Skeletal muscle satellite cell (primary cell): ENCODE data around the gene OR5AK2. TPM values are rescaled to one million over a fixed set of nuclear protein-coding genes. Genes with fewer than 3 reads are reported as not detected.
"Not testable (repeated sequence)": the region's sequence is repeated elsewhere in the genome, so short reads cannot be mapped to it uniquely, and the experiment has no call there.

Source experiments
- H3K27me3 ChIP-seq: 2 replicates; pipeline ENCODE4 v1.7.0; 2013; ENCODE audit warnings: low read length; ENCODE audit not compliant: control insufficient read depth, insufficient read depth
- H3K36me3 ChIP-seq: 2 replicates; pipeline ENCODE4 v1.7.0; 2013; ENCODE audit warnings: mild to moderate bottlenecking, control low read depth, low read length; ENCODE audit not compliant: insufficient read depth
- H3K4me1 ChIP-seq: 2 replicates; pipeline ENCODE4 v1.7.0; 2013; ENCODE audit warnings: low read length; ENCODE audit not compliant: control insufficient read depth, insufficient read depth
- H3K4me2 ChIP-seq: 2 replicates; pipeline ENCODE4 v1.7.0; 2013; ENCODE audit warnings: mild to moderate bottlenecking, low read length
- H3K4me3 ChIP-seq: 2 replicates; pipeline ENCODE4 v1.7.0; 2013; ENCODE audit warnings: low read length
- H3K9ac ChIP-seq: 2 replicates; pipeline ENCODE4 v1.7.0; 2013; ENCODE audit warnings: mild to moderate bottlenecking, low read depth, low read length, moderate library complexity
- H3K9me3 ChIP-seq: replicated peaks from 2 replicates; pipeline ENCODE4 v1.7.0; 2013; ENCODE audit warnings: mild to moderate bottlenecking, control low read depth, low read length
- total RNA-seq: library from RNA; depleted of rRNA; stranded (reverse); fragments of >200 nt; gene quantifications from 2 replicates; pipeline ENCODE4 v1.2.3, GENCODE V29; 2012; rRNA removed

Gene OR5AK2
- total RNA-seq, result not detected in 2 replicates

GRCh38 chr11:56988614-56989013 is at the start of gene OR5AK2:
OR5AK2 (plus strand) TSS chr11:56988914; CDS start chr11:56988914, 0 bp downstream.
- H3K27me3 ChIP-seq, result no peaks in the 10 kb centered on the region
- no peaks in the 10 kb centered on the region for H3K36me3 ChIP-seq
- H3K9ac ChIP-seq, result no peak within 1 kb of the TSS
- no peaks in the 10 kb centered on the region for H3K9me3 ChIP-seq
- H3K4me2 ChIP-seq, result no peak within 1 kb of the TSS
- no peak within 1 kb of the TSS for H3K4me3 ChIP-seq
- H3K4me1 ChIP-seq, result no peaks in the 10 kb centered on the region

- not testable (repeated sequence) for H3K4me3 ChIP-seq
Observed at GRCh38 chr11:56945526-56945925, 43.2 kb upstream of the OR5AK2 start.

GRCh38 chr11:56948991-56949515 is 39.7 kb upstream of the OR5AK2 start:
- no peak overlapping the region for H3K4me3 ChIP-seq
- H3K9me3 ChIP-seq, result no peaks in the 10 kb centered on the region
- no peaks in the 10 kb centered on the region for H3K27me3 ChIP-seq
- H3K9ac ChIP-seq, result no peak overlapping the region
- H3K4me1 ChIP-seq, result no peaks in the 10 kb centered on the region
- H3K36me3 ChIP-seq, result no peaks in the 10 kb centered on the region
- H3K4me2 ChIP-seq, result no peak overlapping the region

More at GRCh38 chr11:56945526-56945925, 43.2 kb upstream of the OR5AK2 start:
- H3K36me3 ChIP-seq, H3K27me3 ChIP-seq, H3K9me3 ChIP-seq, H3K9ac ChIP-seq, H3K4me1 ChIP-seq, H3K4me2 ChIP-seq: not testable (repeated sequence)

- no peaks in the 10 kb centered on the region for H3K27me3 ChIP-seq
- H3K36me3 ChIP-seq, result no peaks in the 10 kb centered on the region
- H3K4me1 ChIP-seq, result no peaks in the 10 kb centered on the region
- H3K4me2 ChIP-seq, result no peak overlapping the region
- H3K9me3 ChIP-seq, result no peaks in the 10 kb centered on the region
- no peak overlapping the region for H3K4me3 ChIP-seq
- H3K9ac ChIP-seq, result no peak overlapping the region
Observed at GRCh38 chr11:56950510-56950909, 38.2 kb upstream of the OR5AK2 start.

- H3K4me3 ChIP-seq, H3K4me2 ChIP-seq, H3K9ac ChIP-seq, H3K9me3 ChIP-seq, H3K36me3 ChIP-seq, H3K4me1 ChIP-seq, H3K27me3 ChIP-seq: not testable (repeated sequence)
Observed at GRCh38 chr11:56953907-56954306, 34.8 kb upstream of the OR5AK2 start.

GRCh38 chr11:56961609-56962008 is 27.1 kb upstream of the OR5AK2 start:
- H3K4me2 ChIP-seq, result no peak overlapping the region
- H3K9ac ChIP-seq, result no peak overlapping the region
- H3K4me3 ChIP-seq, result no peak overlapping the region
- H3K9me3 ChIP-seq, result no peaks in the 10 kb centered on the region
- no peaks in the 10 kb centered on the region for H3K4me1 ChIP-seq
- H3K27me3 ChIP-seq, result no peaks in the 10 kb centered on the region
- H3K36me3 ChIP-seq, result no peaks in the 10 kb centered on the region

GRCh38 chr11:56967726-56968125 is 21.0 kb upstream of the OR5AK2 start:
- Histone ChIP-seq H3K9me3 (no peaks in the 10 kb centered on the region), H3K36me3 (no peaks in the 10 kb centered on the region), H3K9ac (no peak overlapping the region), H3K4me1 (no peaks in the 10 kb centered on the region), H3K4me3 (no peak overlapping the region), H3K4me2 (no peak overlapping the region), H3K27me3 (no peaks in the 10 kb centered on the region)

- Histone ChIP-seq H3K9me3 (no peaks in the 10 kb centered on the region), H3K4me1 (no peaks in the 10 kb centered on the region), H3K9ac (no peak overlapping the region)
Observed at GRCh38 chr11:56968524-56968923, 20.2 kb upstream of the OR5AK2 start.

GRCh38 chr11:56977314-56977713 is 11.4 kb upstream of the OR5AK2 start:
- Histone ChIP-seq H3K4me2 (no peak overlapping the region), H3K27me3 (peaks cover 4% of the 10 kb centered on the region), H3K36me3 (no peaks in the 10 kb centered on the region), H3K4me1 (no peaks in the 10 kb centered on the region), H3K9me3 (no peaks in the 10 kb centered on the region), H3K4me3 (no peak overlapping the region), H3K9ac (no peak overlapping the region)

More at GRCh38 chr11:56968524-56968923, 20.2 kb upstream of the OR5AK2 start:
- H3K4me3 ChIP-seq, result no peak overlapping the region
- H3K27me3 ChIP-seq, result no peaks in the 10 kb centered on the region
- no peak overlapping the region for H3K4me2 ChIP-seq
- no peaks in the 10 kb centered on the region for H3K36me3 ChIP-seq

GRCh38 chr11:56990702-56991101 is 2.0 kb downstream of the OR5AK2 start:
- Histone ChIP-seq H3K4me3 (no peak overlapping the region), H3K36me3 (no peaks in the 10 kb centered on the region), H3K27me3 (no peaks in the 10 kb centered on the region), H3K9ac (no peak overlapping the region), H3K9me3 (no peaks in the 10 kb centered on the region), H3K4me1 (no peaks in the 10 kb centered on the region), H3K4me2 (no peak overlapping the region)

GRCh38 chr11:56994532-56994931 is 5.8 kb downstream of the OR5AK2 start:
- Histone ChIP-seq H3K9ac (no peak overlapping the region), H3K4me1 (no peaks in the 10 kb centered on the region), H3K9me3 (no peaks in the 10 kb centered on the region), H3K4me3 (no peak overlapping the region), H3K4me2 (no peak overlapping the region), H3K27me3 (no peaks in the 10 kb centered on the region), H3K36me3 (no peaks in the 10 kb centered on the region)

- no peaks in the 10 kb centered on the region for H3K4me1 ChIP-seq
- H3K4me3 ChIP-seq, result no peak overlapping the region
- H3K4me2 ChIP-seq, result no peak overlapping the region
- no peaks in the 10 kb centered on the region for H3K27me3 ChIP-seq
- no peaks in the 10 kb centered on the region for H3K36me3 ChIP-seq
- H3K9me3 ChIP-seq, result no peaks in the 10 kb centered on the region
- no peak overlapping the region for H3K9ac ChIP-seq
Observed at GRCh38 chr11:57001674-57002401, 13.1 kb downstream of the OR5AK2 start.
